ENCODE results near the gene VLDLR.

VLDLR gene

DNA sequence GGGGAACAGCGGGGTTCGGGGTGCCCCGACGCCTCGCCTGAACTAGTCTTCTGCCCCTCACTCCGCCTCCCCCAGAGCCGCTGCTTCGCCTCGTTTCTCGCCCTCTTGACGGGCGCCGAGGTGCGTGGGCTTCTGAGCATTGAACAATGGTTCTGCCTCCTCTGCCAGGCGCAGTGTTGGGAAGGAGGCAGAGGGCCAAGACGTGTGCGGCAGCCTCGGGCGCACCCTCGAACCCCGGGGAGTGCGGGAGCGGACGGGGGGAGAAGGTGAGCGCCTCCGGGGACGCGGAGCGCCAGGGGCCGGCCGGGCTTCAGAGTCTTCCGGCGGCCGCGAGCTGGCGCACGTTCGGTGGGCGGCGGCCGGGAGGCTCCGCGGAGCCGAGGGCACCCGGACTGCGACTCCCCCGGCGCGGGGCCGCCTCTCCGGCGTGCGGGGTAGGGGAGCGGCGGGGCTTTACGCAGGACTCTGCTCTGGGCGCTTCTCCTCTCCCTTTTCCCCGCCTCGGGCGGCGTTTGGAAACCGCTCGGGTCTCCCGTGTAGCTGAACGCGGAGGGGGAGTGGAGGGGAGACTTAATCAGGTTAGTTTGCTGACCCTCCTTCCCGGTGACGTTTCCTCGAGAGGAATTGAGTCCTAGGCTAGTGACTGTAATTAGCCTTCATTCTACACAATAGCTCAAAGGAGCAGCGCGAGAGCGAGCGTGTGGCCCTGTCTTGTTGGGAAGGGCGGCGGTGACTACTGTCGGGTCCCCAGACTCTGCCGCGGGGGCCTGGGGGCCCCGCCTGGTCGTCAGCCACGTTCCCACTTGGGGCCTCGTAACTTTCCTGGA, 1.1 kb downstream of the VLDLR start:
- DNase-seq, result peak in 1 of 2 experiments; percentile 8

DNA sequence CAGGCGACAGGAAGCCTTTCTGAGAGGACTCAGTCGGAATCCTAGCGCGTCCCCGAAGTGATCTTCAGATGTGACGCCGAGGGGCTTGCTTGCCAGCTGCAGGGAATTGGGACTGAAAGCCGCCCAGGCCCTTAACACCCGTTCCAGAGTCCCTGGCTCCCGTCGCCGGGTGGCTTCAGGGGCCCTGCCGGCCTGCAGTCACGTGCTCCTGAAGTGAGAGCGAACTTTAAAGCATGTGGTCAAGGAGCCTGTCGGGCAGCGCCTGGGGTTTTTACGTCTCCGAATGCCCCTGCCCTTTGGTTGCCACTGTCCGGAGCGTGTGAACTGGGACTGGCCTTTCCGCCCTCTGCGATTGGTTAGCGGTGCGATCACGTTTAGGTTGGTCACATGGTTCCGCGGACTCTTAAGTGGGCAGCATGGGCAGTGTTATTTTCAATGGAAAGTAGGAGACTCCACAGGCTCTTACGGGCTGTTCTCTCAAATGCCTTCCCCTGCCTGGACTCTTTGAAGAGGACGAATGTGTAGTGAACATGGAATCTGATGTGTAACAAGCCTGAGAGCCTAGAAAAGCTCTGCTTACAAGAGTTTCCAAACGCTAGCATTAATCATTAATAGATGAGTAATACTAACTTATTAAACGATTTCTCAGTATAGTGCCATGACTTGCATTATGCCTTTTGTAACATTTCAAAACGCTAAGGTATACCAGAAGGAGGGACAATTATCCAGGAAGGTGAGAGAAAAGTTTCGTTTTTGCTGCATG, 1.9 kb downstream of the VLDLR start:
- DNase-seq, result peak; percentile 42 to 48

DNA sequence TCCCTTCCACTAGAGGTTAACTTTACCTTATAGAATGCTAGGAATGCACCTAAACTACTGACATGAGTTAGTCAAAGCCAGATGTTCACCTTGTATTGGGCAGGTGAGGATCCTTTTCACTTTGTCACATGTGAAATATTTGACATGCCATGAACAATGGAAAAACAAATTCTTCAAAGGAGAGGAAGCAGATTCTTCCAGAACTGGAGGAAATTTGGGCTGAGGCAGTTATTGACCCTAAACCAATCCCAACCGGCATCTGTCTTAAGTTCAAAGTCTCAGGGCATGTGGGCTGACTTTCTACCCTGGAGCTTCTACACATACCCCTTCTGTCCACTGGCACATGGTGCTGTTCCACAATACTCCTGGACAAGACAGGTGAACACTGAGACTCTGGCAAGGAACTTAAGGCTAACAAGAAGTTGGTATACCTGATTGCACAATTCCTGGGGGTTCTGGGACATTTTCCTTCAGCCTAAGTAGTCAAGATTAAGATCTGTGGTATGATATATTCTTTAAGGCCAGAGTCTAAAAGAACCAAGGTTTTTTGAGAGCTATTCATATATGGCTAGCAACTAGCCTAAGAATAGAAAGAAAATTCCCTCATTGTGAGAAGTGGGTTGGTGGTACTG, 2.6 kb downstream of the VLDLR start:
- DNase-seq, result no peak

DNA sequence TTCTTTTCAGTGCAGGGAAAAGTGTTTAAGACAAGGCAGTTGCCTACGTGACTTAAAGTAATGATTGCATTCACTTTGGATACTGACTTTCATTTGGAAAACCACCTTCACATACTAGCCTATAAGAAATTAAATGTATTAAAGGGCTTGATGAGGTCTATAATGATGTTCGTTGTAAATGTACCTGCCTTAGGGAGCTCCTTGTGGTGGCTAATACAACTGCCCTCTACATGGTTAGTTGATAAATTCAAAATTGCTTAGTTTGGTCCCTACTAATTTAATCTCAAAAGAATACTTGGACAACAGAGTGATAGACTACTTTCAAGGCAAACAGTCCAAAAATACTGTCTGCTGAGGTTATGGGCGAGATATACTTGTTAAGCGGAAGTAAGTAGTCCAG, 3.8 kb downstream of the VLDLR start:
- DNase-seq, result no peak

DNA sequence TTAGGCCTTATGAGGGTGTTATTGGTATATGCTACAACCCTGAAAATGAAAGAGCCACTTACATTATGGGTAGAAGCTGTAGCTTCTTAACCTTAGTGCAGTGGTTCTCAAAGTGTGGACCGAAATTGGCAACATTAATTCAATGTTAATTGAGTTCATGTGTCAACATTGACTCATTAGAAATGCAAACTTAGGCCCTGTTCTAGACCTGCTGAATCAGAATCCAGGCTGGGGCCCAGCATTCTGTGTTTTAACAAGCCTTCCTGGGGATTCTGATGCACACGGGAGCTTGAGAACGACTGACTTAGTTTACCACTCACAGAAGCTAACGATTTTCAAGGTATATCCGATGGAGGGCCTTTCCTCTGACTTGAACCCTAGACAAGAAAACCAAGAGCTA, 7.3 kb downstream of the VLDLR start:
- DNase-seq, result no peak

DNA sequence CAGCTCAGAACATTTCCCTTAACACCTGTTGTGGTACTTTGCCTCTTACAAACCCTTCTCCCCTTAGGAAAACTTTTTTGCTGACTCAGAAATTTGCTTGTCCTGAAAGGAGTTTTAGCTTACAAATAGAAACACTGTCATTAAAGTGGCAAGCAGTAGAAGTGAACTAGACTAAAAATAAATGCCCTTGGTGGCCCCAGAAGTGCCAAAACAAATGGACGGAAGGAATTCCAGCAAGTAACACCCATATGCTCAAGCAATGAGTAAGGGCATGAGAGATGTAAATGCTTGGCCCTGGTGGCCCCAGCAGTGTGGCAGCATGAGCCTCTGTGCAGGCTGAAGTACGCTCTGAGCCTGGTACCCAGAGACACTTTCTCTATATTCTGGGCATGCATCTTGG, 8.6 kb downstream of the VLDLR start:
- no peak for DNase-seq

DNA sequence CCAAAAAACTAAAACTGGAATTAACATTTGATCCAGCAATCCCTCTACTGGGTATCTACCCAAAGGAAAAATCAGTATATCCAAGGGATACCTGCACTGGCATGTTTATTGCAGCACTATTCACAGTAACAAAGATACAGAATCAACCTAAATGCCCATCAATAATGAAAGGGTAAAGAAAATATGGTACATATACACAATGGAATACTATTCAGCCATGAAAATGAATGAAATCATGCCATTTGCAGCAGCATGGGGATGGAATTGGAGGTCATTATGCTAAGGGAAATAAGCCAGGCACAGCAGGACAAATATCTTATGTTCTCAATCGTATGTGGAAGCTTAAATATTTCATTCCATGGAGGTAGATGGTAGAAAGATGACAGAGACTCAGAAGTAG, 9.7 kb downstream of the VLDLR start:
- DNase-seq, result no peak

DNA sequence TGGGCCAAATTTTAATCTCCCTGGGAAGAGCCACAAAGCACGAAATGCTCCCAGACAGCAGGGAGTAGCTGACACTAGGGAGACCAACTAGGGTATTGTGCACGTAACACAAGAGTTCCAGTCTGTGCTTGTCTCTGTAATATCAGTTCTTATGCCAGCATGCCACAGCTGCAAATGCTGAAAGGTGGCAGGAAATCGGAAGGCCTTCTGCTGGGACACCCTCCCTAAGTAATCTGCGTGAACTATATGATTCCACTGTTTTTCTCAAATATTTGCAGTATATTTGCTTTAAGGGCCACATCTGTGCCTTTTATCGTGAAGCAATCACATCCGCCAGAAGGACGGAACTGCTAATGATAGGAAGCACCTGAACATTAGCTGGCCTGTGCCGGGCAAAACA, 12.6 kb downstream of the VLDLR start:
- no peak for DNase-seq

DNA sequence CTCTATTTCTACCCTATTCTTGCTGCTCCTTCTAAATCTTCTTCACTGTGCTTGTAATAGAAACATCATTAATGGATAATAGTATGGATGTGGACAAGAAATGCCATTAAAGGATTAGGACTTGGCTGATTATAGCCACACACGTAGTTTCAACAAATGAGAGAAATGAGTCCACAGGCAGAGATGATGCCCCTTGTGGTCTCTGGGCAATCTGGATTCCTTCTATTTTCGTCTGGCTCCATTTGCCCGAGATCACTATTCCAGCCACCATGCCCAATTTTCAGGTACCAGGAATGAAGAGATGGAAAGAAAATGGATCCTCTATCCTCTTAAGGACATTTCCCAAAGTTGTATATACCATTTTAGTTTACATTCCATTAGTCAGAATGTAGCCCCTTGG, 13.2 kb downstream of the VLDLR start:
- no peak for DNase-seq

DNA sequence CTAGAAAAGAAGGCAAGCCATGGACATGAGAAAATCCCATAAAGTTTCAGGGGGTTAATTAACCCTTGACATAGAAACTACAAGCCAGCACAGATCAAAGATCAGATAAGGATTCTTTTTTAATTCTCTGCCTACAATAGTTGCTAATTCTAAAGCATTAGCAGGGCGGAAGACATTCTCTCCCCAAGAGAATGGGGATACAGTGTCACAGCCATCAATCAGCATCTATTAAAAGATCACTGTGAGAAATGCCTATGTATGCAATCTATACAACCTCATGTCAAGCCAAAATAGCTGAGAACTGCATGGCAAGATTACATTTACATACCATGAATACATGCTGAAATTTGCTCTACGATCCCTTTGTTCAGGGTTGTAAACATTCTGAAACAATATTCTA, 14.3 kb downstream of the VLDLR start:
- DNase-seq, result no peak

DNA sequence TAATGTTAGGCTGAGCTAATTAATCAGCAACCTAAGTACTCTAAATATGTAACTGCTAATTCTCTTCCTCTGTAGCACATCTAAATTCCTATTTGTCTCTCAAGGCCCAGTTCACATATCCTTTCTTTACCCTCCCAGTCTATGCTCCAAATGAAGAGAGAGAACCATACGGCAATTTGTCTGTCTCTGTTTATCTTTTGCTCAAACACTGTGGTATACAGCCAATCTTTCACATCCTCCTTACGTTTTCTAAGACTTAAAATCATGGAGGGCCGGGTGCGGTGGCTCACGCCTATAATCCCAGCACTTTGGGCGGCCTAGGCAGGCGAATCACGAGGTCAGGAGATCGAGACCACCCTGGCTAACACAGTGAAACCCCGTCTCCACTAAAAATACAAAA, 15.8 kb downstream of the VLDLR start:
- DNase-seq, result no peak

DNA sequence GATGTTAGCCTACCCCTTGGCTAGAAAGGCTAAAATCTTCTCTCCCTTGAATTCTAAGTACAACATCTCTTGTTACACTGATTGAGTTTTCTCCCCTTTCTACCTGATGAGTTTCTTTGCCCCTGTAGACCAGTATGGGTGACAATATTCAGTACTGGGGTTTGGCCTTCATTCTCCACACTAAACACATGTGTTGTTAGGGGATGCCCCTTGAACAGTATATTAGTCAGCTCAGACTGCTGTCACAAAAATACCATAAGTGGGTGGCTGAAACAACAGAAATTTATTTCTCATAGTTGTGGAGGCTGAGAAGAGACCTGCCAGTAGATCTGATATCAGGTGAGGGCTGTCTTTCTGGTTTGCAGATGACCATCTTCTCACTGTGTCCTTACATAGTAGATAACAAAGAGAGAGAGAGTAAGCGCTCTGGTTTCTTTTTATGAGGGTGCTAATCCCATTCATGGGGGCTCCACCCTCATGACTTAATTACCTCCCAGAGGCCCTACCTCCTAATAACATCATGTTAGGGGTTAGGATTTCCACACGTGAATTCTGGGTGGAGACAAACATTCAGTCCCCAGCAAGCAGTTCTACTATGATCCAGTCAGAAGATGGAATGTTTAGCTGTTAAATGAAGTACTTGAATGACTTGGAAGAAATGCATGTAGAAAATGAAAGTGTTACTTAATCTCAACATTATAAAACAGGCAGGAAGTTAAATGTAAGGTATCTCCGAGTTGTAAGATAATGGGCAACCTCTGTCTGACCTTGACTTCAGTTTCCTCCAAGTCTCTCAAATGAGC, 17.5 kb downstream of the VLDLR start:
- DNase-seq, result no peak

DNA sequence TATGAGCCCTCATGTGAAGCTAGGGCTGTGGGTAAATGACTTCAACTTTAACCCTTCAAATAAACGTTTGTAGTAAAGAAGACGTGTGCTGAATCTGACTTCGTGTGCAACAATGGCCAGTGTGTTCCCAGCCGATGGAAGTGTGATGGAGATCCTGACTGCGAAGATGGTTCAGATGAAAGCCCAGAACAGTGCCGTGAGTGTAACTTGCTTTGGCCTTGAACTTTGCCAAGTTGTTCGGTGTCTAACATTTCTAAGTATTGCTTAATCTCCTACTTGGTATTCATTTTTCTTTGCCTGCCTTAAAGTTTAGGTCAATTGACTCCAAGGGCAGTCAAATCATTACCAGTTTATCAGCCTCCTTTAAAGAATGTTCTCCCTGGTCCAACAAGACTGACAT, 18.2 kb downstream of the VLDLR start:
- DNase-seq, result no peak

DNA sequence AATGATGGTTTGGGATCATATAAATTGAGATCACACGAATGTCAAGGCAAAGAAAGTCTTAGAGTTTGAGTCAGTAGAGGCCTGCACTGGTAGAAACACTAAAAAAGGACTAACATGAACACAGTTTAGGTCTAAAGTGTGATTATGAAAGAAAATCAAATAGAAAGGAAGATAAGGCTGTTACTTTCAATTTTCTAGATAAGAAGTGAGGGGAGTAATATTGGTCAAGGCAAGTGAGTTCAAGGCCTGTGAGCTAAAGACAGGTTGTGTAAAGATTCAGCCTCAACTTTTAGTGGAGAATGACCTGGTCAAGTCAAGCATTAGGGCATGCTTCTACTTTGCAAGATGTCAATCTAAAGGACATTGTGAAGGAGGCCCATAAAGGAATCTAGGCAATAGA, 19.0 kb downstream of the VLDLR start:
- DNase-seq, result no peak

DNA sequence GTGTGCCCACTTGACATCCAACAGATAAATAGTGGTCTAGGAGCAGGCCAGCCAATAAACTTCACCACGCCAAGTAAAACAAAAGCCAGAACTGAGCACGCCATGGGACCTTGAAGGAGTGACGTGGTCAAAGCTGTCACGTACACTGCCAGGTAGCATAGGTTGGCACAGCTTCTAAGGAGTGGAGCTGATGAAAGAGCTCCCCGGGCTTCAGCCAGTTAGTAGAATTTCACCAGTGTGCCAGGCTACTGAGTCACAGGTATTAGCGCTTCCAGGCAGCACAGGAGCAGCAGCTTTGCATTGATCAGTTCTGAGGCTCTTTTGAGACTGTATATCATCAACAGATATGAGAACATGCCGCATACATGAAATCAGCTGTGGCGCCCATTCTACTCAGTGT, 19.4 kb downstream of the VLDLR start:
- DNase-seq, result no peak

DNA sequence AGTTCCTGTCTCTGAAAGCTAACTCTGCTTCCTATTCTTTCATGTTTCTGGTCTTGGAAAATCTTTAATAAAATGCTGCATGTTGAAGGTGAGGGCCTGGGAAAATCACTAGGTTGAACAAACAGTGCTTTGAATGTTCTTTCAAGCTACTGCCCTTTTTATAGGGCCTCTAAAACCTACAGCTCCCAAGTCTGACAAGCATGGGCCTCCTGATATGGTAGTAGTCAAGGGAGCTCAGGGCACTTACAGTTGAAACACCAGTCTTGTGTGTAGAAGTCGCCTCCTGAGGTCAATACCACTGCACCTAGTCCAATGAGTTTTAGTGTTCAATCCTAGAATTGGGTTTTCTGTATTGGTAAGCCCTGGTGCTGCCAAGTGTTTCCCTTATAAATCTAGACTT, 20.5 kb downstream of the VLDLR start:
- DNase-seq, result no peak

DNA sequence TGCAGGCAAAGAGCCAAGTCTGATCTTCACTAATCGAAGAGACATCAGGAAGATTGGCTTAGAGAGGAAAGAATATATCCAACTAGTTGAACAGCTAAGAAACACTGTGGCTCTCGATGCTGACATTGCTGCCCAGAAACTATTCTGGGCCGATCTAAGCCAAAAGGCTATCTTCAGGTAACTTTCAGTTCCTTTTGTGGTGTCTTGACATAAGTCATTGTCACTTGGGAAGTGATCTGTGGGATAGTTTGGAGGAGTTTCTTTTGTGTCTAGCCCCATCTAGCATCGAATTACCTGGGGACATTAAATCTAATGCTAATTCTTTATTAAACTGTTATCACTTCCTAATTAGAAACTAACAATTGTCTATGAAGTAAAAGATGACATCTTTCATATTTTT, 24.0 kb downstream of the VLDLR start:
- no peak for DNase-seq

DNA sequence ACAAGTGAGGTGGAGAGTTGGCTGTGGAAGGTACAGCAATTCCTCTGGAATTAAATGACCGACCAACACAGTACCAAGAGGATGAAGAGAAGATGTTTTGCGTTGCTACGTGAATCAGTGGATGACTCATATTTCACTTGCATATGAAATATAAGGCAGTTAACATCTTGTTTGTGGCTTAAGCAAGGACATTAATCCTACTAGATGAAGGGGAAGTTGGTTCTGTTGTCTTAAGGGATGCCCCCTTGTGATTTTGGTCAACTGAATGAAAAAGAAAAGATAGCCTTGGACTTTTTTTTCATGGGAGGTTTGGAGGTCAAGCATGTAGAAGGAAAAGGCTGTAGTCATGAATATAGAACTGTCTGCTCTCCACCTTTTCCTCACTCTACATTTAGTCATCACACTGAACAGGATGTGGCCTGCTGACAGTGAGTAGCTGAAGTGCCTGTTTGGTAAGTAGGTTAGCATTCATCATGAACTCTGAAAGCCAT, 33.9 kb downstream of the VLDLR start:
- DNase-seq, result peak; percentile 76 to 80

DNA sequence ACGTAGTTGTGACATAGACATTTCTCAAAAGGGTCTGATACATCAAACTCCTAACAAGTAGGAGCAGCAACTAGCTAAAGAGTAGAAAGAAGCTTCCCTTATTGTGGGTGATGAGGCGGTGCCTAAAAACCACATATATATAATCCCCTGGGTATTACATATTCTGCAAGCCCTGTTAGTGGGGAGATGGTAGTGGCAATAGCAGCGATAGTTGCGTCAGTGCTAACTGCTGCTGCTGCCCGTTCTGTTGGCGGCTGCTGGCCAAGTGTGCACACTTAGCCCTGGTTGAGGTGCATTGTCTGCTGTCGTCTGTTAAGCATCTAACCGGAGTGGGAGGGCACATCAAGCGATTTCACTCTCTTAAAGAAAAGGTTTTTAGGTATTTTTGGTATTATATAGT, 35.8 kb downstream of the VLDLR start:
- peak; percentile 97 to 98 for DNase-seq

DNA sequence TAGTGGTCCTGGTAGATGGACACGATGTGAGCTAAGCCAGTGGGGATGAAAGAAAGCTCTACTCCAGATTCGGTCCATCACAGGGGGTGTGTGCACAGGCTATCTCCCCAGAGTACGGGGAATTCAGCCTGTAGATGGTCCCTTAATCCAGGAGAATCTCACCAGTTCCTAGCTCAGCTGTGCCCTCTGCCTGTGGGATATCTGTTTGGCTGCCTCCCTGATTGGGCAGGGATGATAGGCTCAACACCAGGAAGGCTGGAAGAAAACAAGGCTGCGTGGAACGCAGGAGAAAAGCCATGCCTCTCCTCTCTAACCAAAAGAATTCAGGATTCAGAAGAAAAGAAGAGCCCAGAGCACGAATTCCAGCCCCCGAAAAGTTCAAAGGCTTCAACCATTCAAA, 40.9 kb downstream of the VLDLR start:
- DNase-seq, result no peak

DNA sequence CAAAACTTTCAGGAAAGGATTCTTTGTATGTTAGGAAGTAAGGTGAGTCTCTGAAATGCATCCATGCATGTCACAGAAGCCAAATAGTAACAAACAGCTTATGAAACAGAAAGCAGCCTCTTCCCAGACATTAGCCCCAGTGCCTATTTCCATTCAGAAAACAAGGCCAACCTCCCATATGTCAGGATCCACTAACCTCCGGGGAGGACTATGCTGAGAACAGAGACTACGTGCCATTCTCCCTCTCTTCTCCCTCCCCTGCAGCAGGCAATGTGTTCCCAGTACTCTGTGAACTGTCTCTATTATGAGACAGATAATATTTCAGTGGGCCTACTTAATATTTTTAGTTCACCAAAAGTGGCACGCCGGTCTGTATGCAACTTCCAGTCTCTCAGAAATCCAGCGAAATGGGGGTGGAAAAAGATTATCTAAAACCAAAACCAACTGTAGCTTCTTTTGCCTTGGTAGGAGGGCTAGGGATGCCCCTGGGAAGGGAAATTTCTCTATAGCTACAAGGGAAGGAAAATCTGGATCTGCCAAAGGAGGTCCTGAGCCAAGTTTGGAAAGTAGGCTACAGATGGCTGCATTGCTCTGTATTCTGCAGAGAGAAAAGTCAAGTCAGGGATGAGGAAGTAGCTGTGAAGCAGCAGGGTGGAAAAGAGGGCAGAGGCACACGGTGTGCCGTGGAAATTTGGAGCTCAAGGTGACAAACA, 42.0 kb downstream of the VLDLR start:
- DNase-seq, result no peak
